Colonic mucosa (tissue), 4 donors: ENCODE measurements around the gene NUP133. TPM values are rescaled to one million over a fixed set of nuclear protein-coding genes. Genes with fewer than 3 reads are reported as not detected.
"Not testable (repeated sequence)": the region's sequence is repeated elsewhere in the genome, so short reads cannot be mapped to it uniquely, and the experiment has no call there.

Experiments used
- DNase-seq: peaks from one replicate; pipeline ENCODE4 v3.0.0-alpha.2; 2020
- H3K27ac ChIP-seq: fragments of 200-600 bp; one replicate; pipeline ENCODE4 v1.8.0; 2021
- H3K27me3 ChIP-seq: fragments of 200-600 bp; one replicate; pipeline ENCODE4 v1.8.0; 2021
- H3K36me3 ChIP-seq: fragments of 200-600 bp; one replicate; pipeline ENCODE4 v1.8.0; 2021
- H3K4me1 ChIP-seq: fragments of 200-600 bp; one replicate; pipeline ENCODE4 v1.8.0; 2021; ENCODE audit warnings: mild to moderate bottlenecking
- H3K4me3 ChIP-seq: fragments of 200-600 bp; one replicate; pipeline ENCODE4 v1.8.0; 2021
- H3K9ac ChIP-seq, 2 donors: one replicate each; pipeline ENCODE4 v1.7.0; 2013; ENCODE audit warnings: control low read depth in 2 of 2, low read depth in 2 of 2, low read length in 2 of 2
- H3K9me3 ChIP-seq: fragments of 200-600 bp; one replicate; pipeline ENCODE4 v1.8.0; 2021
- intact Hi-C: fragments of 100-400 bp; cut with DNase I; formaldehyde crosslinking; loops from one replicate; pipeline ENCODE4 v1.14.1; 2022
- total RNA-seq, 2 donors: library from RNA; stranded (reverse); fragmentation: NEBNext Ultra II Directional in 1 of 2; extraction: Animal tissue kit (Norgen Biotek cat#: 25700) in 1 of 2; gene quantifications; one replicate each; pipeline ENCODE4 v1.2.1, GENCODE V29; 2021
- TF ChIP-seq, protein P1 (sequence below): fragments of 200-600 bp; IDR thresholded peaks from one replicate; pipeline ENCODE4 v1.8.0; 2022; ENCODE audit warnings: antibody characterized with exemption, mild to moderate bottlenecking
- donor health status: healthy.
- donor health status: DM: no; HTN: no; CAD: no.
- donor health status: DM: no; HTN: no; CAD: no.

Gene NUP133
- total RNA-seq, 2 donors from 2014 or later, result 25.9 to 37.8 TPM

- TF ChIP-seq, protein P1, sequence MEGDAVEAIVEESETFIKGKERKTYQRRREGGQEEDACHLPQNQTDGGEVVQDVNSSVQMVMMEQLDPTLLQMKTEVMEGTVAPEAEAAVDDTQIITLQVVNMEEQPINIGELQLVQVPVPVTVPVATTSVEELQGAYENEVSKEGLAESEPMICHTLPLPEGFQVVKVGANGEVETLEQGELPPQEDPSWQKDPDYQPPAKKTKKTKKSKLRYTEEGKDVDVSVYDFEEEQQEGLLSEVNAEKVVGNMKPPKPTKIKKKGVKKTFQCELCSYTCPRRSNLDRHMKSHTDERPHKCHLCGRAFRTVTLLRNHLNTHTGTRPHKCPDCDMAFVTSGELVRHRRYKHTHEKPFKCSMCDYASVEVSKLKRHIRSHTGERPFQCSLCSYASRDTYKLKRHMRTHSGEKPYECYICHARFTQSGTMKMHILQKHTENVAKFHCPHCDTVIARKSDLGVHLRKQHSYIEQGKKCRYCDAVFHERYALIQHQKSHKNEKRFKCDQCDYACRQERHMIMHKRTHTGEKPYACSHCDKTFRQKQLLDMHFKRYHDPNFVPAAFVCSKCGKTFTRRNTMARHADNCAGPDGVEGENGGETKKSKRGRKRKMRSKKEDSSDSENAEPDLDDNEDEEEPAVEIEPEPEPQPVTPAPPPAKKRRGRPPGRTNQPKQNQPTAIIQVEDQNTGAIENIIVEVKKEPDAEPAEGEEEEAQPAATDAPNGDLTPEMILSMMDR, result no peak
- H3K9me3 ChIP-seq, result no peaks in the 10 kb centered on the region
- no peak overlapping the region for H3K4me3 ChIP-seq
- H3K36me3 ChIP-seq, result no peaks in the 10 kb centered on the region
- no peak overlapping the region for H3K9ac ChIP-seq
- DNase-seq, result no peak
- no peak overlapping the region for H3K27ac ChIP-seq
- intact Hi-C loops, result loop anchor here (5.0 kb wide), 1 partner anchor 223 kb away; no protein-coding TSS in a partner anchor
- H3K4me1 ChIP-seq, result no peaks in the 10 kb centered on the region
- H3K27me3 ChIP-seq, result no peaks in the 10 kb centered on the region
Observed at GRCh38 chr1:229480495-229480894, 27.6 kb downstream of the NUP133 start.

- Histone ChIP-seq H3K27ac (no peak overlapping the region), H3K4me3 (no peak overlapping the region), H3K36me3 (no peaks in the 10 kb centered on the region), H3K4me1 (no peaks in the 10 kb centered on the region), H3K27me3 (no peaks in the 10 kb centered on the region), H3K9me3 (no peaks in the 10 kb centered on the region), H3K9ac (no peak overlapping the region)
- TF ChIP-seq, protein P1, result no peak
- intact Hi-C loops, result loop anchor here (5.0 kb wide), 1 partner anchor 223 kb away; no protein-coding TSS in a partner anchor
- no peak for DNase-seq
Observed at GRCh38 chr1:229479660-229480399, 28.3 kb downstream of the NUP133 start.

DNA sequence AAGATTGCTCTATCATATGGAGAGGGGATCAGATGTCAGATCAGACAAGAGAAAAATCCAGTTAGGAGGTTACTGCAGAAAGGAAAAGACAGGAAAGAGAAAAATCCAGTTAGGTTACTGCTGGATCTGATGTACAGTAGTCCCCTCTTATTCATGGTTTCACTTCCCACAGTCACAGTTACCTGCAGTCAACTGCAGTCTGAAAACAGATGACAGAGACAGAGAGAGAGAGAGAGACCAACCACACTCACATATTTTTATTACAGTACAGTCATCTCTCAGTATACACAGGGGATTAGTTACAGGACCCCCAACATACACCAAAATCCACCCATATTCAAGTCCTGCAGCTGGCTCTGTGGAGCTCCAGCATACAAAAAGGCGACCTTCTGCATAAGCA is 29.3 kb downstream of the NUP133 start:
- intact Hi-C loops, result no loop called here
- no peaks in the 10 kb centered on the region for H3K4me1 ChIP-seq
- no peaks in the 10 kb centered on the region for H3K36me3 ChIP-seq
- no peak overlapping the region for H3K9ac ChIP-seq
- DNase-seq, result no peak
- no peaks in the 10 kb centered on the region for H3K27me3 ChIP-seq
- no peak overlapping the region for H3K4me3 ChIP-seq
- H3K9me3 ChIP-seq, result no peaks in the 10 kb centered on the region
- no peak overlapping the region for H3K27ac ChIP-seq
- TF ChIP-seq, protein P1, result no peak

GRCh38 chr1:229475859-229476258 is 32.3 kb downstream of the NUP133 start:
- H3K9me3 ChIP-seq, H3K27me3 ChIP-seq, H3K27ac ChIP-seq, DNase-seq, H3K36me3 ChIP-seq, intact Hi-C loops, H3K4me1 ChIP-seq, H3K9ac ChIP-seq, H3K4me3 ChIP-seq: not testable (repeated sequence)

DNA sequence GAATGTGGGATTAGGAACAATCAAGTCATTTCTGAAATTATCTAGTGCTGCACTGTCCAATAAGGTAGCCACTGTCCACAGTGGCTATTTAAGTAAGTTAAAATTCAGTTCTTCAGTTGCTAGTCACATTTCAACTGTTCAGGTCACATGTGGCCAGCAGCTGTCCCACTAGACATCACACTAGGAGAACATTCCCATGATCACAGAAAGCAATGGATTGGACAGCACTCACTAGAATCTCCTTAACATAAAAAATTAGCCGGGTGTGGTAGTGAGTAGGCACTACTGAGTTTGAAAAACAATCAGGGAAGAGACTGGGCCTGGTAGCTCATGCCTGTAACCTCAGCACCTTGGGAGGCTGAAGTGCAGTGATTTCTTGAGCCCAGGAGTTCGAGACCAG is 33.6 kb downstream of the NUP133 start:
- Histone ChIP-seq H3K27me3 (no peaks in the 10 kb centered on the region), H3K9ac (no peak overlapping the region), H3K4me3 (no peak overlapping the region), H3K27ac (no peak overlapping the region), H3K36me3 (peaks cover 4% of the 10 kb centered on the region), H3K9me3 (no peaks in the 10 kb centered on the region), H3K4me1 (no peaks in the 10 kb centered on the region)
- TF ChIP-seq, protein P1, result no peak
- intact Hi-C loops, result no loop called here
- no peak for DNase-seq

- peaks cover 7% of the 10 kb centered on the region for H3K36me3 ChIP-seq
- no peak overlapping the region for H3K4me3 ChIP-seq
Observed at GRCh38 chr1:229471175-229471574, 37.0 kb downstream of the NUP133 start.

More at GRCh38 chr1:229471175-229471574, 37.0 kb downstream of the NUP133 start:
- no peaks in the 10 kb centered on the region for H3K27me3 ChIP-seq
- intact Hi-C loops, result no loop called here
- DNase-seq, result no peak
- no peaks in the 10 kb centered on the region for H3K9me3 ChIP-seq
- no peak overlapping the region for H3K9ac ChIP-seq
- TF ChIP-seq, protein P1, result no peak
- H3K4me1 ChIP-seq, result no peaks in the 10 kb centered on the region
- H3K27ac ChIP-seq, result no peak overlapping the region
